Heart left ventricle (tissue), 16 donors: Measurements from ENCODE around the gene CSPG4. TPM values are rescaled to one million over a fixed set of nuclear protein-coding genes. Genes with fewer than 3 reads are reported as not detected.

Experiments used
- ATAC-seq, 4 donors: fragments of 200-7000 bp; cut with Tn5 transposase; one replicate each; pipeline ENCODE4 v1.9.1; 2020 to 2022; ENCODE audit warnings: moderate library complexity in 4 of 4, mild to moderate bottlenecking in 3 of 4, moderate number of reproducible peaks in 1 of 4
- DNase-seq, 5 donors: peaks; one replicate each; pipeline ENCODE4 v3.0.0-alpha.2; 2020
- H3K27ac ChIP-seq, 12 donors: fragments of 200-600 bp; sonication (generic) in 4 of 12; one replicate each; pipeline versions ENCODE4 v1.5.0 to v1.8.0; 2016 to 2022; ENCODE audit warnings: mild to moderate bottlenecking in 2 of 12
- H3K27me3 ChIP-seq, 9 donors: fragments of 200-600 bp; sonication (generic) in 2 of 9; one replicate each; pipeline versions ENCODE4 v1.5.1 to v1.8.0; 2016 to 2022; ENCODE audit warnings: mild to moderate bottlenecking in 3 of 9
- H3K36me3 ChIP-seq, 9 donors: fragments of 200-600 bp; sonication (generic) in 2 of 9; one replicate each; pipeline versions ENCODE4 v1.5.0 to v1.8.0; 2018 to 2022; ENCODE audit warnings: mild to moderate bottlenecking in 2 of 9
- H3K4me1 ChIP-seq, 12 donors: fragments of 200-600 bp; sonication (generic) in 4 of 12; one replicate each; pipeline versions ENCODE4 v1.5.0 to v1.8.0; 2016 to 2022; ENCODE audit warnings: mild to moderate bottlenecking in 3 of 12
- H3K4me3 ChIP-seq, 12 donors: fragments of 200-600 bp; sonication (generic) in 4 of 12; one replicate each; pipeline versions ENCODE4 v1.5.0 to v1.8.0; 2017 to 2022; ENCODE audit warnings: mild to moderate bottlenecking in 9 of 12, moderate library complexity in 4 of 12
- H3K9me3 ChIP-seq, 12 donors: fragments of 200-600 bp; sonication (generic) in 4 of 12; one replicate each; pipeline versions ENCODE4 v1.5.0 to v1.8.0; 2016 to 2022; ENCODE audit warnings: mild to moderate bottlenecking in 1 of 12
- CTCF ChIP-seq, 12 donors: fragments of 200-600 bp; sonication (generic) in 4 of 12; IDR thresholded peaks; one replicate each; pipeline versions ENCODE4 v1.5.0 to v1.8.0; 2018 to 2022; ENCODE audit warnings: antibody characterized with exemption in 12 of 12, mild to moderate bottlenecking in 5 of 12
- POLR2A ChIP-seq, 2 donors: fragments of 450-650 bp; IDR thresholded peaks; one replicate each; pipeline ENCODE4 v1.6.1; 2017; ENCODE audit warnings: antibody characterized with exemption in 2 of 2, mild to moderate bottlenecking in 2 of 2, moderate library complexity in 2 of 2
- WGBS, 4 donors: extraction: QIAGEN DNeasy Blood & Tissue Kit in 2 of 4; methylation state at CpG; one replicate each; pipeline versions ENCODE4 v1.1.5 to v1.1.7; 2013 to 2018; 5-methylcytosine and 5-hydroxymethylcytosine counted together
- intact Hi-C, 10 donors: fragments of 100-400 bp; cut with DNase I; formaldehyde crosslinking; loops; one replicate each; pipeline versions ENCODE4 v1.11.1 to v1.14.2; 2022
- polyA plus RNA-seq, 2 donors: library from polyadenylated mRNA; stranded (reverse); fragments of 200-250 nt; gene quantifications; one replicate each; pipeline ENCODE4 v1.2.3, GENCODE V29; 2013
- total RNA-seq, 9 donors: library from RNA; depleted of rRNA in 2 of 9; stranded (reverse); fragments of >200 nt in 2 of 9; fragmentation: NEBNext Ultra II Directional in 3 of 9; extraction: Animal tissue kit (Norgen Biotek cat#: 25700) in 3 of 9; gene quantifications; one replicate each; pipeline versions ENCODE4 v1.1.0 to v1.2.4, GENCODE V29; 2016 to 2023
- donor health status: ischemic (EF 13 %, LVEDD 7.1; RV severe dilation, severe dysfunction).
- donor health status: healthy with polysubstance abuse.
- donor health status: DM: no; HTN: yes; CAD: no.
- donor health status: DM: no; HTN: no; CAD: no.
- donor health status: ischemic (EF 25% LVEDD 6.9; RV normal size, moderate dysfunction).
- donor health status: ischemic (EF 25% LVEDD 5.7; RV mildly dilated, moderate dysfunction).
- donor health status: healthy.
- donor health status: DM: yes; HTN: yes; CAD: no.
- donor health status: ischemic (EF 35%, LVEDD 5.7; RV mildly dilated, moderate dysfunction).
- donor health status: nonischemic (EF 11% LVEDD 7.7; RV severe dilation, severe dysfunction).
- donor health status: DM: yes; HTN: yes; CAD: no.
- donor health status: PGD.
- donor health status: ischemic (EF 29% LVEDD 5.4; RV normal size, mild dysfunction).
- donor health status: nonischemic (EF 23%, LVEDD 6.1; RV moderate dilation, normal function).

The CSPG4 gene
- total and polyA plus RNA-seq, 11 donors: 8.5 to 46.9 (median 13.9) TPM

DNA sequence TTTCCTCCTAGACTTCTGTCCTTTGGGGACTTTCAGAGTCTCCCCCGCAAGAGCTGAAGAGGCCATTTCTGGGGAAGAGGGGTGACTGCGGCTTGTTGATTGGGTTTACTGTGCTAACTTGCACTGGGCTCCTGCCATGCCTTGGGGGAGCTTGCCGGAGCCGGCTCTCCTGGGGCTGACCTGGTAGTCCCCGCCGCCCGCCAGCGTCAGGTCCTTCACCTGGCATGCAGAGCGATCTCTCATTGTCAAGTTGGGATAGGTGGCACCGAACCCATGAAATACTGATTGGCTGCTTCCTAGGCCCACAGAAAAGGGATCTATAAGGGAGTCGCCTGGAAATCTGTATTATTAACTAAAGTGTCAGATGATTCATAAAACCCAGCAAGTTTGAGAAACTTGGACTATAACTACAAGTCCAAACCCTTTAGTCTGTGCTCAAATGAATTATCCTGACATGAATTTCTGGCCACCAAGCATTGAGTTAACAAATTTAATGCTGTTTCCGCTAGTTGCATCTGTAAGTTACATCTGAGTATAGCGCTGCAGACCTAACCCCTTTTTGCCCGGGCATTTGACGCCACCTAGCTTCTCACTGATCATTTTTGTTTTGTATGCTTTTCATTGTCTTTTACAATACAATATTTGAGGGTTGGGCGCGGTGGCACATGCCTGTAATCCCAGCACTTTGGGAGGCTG, 72.0 kb downstream of the CSPG4 start:
- Histone ChIP-seq H3K27me3 (no peaks in the 10 kb centered on the region), H3K4me1 (peaks cover 9 to 46% (median 30%) of the 10 kb centered on the region in 12 donors), H3K36me3 (peaks cover 0 to 12% (median 0%) of the 10 kb centered on the region in 9 donors), H3K4me3 (peak overlapping the region; percentile 71 to 99 (median 86)), H3K9me3 (no peaks in the 10 kb centered on the region), H3K27ac (peak overlapping the region; percentile 86 to 99 (median 94))
- DNase-seq (peak in 1 of 5 donors; percentile 53), ATAC-seq (peak; percentile 23 to 41 (median 28))
- 7 to 25% (median 13%) methylated on average over 9 to 17 of the region's 17 CpGs for WGBS, 4 donors
- intact Hi-C loops: loop anchor here in 4 of 10 donors (5.0 to 10.0 kb wide), 3 partner anchors 186 to 276 kb away; partner anchors contain the start of genes SIN3A (in 3 of the 4) and MAN2C1 (in 1 of the 4)
- TF ChIP-seq POLR2A (IDR thresholded peaks at IDR 0.05): no peak
- peak in 2 of 12 donors; percentile 7 to 17 for TF ChIP-seq CTCF (IDR thresholded peaks at IDR 0.05)

GRCh38 chr15:75639709-75640482, 72.8 kb downstream of the CSPG4 start, which contains the start of gene IMP3:
IMP3 (minus strand) TSS chr15:75640224; CDS start chr15:75640168, 56 bp downstream.
- Histone ChIP-seq H3K36me3 (peaks cover 0 to 12% (median 0%) of the 10 kb centered on the region in 9 donors), H3K4me3 (peak within 1 kb of the TSS; percentile 71 to 99 (median 86)), H3K9me3 (no peaks in the 10 kb centered on the region), H3K27me3 (no peaks in the 10 kb centered on the region), H3K4me1 (peaks cover 9 to 44% (median 30%) of the 10 kb centered on the region in 12 donors), H3K27ac (peak within 1 kb of the TSS; percentile 86 to 99 (median 94))
- TF ChIP-seq POLR2A (IDR thresholded peaks at IDR 0.05) (peak; percentile 82 to 97), CTCF (IDR thresholded peaks at IDR 0.05) (peak in 1 of 12 donors; percentile 23)
- peak; percentile 95 to 97 (median 95) for DNase-seq
- intact Hi-C loops: loop anchor here in 8 of 10 donors (5.0 to 10.0 kb wide), 5 partner anchors 32 to 275 kb away; partner anchors contain the start of genes SIN3A (in 3 of the 8) and MAN2C1 (in 1 of the 8)
- 0 to 1% (median 0%) methylated on average over 55 to 83 of the region's 83 CpGs for WGBS, 4 donors
- peak; percentile 98 to 99 (median 98) for ATAC-seq

- intact Hi-C loops: loop anchor here in 8 of 10 donors (5.0 kb wide), 2 partner anchors 33 to 43 kb away; no protein-coding TSS in a partner anchor
- TF ChIP-seq POLR2A (IDR thresholded peaks at IDR 0.05) (no peak), CTCF (IDR thresholded peaks at IDR 0.05) (peak in 1 of 12 donors; percentile 4)
- no peaks in the 10 kb centered on the region for H3K27me3 ChIP-seq
- no peak for DNase-seq
- no peaks in the 10 kb centered on the region for H3K9me3 ChIP-seq
- peaks cover 0 to 12% (median 0%) of the 10 kb centered on the region in 9 donors for H3K36me3 ChIP-seq
- H3K4me1 ChIP-seq: peaks cover 9 to 44% (median 30%) of the 10 kb centered on the region in 12 donors
- ATAC-seq: no peak
- H3K27ac ChIP-seq: peak overlapping the region; percentile 86 to 99 (median 94)
- H3K4me3 ChIP-seq: peak overlapping the region; percentile 71 to 99 (median 86)
- WGBS, 4 donors: 1 to 3% (median 2%) methylated on average over 16 of the region's 16 CpGs
These were observed 73.4 kb downstream of the CSPG4 start for GRCh38 chr15:75639191-75639708.
